Endodermal cell (in vitro differentiated cells): ENCODE data around the gene MYO1B. TPM values are rescaled to one million over a fixed set of nuclear protein-coding genes. Genes with fewer than 3 reads are reported as not detected.

ENCODE experiments used
- DNase-seq: peaks from one replicate; pipeline ENCODE4 v3.0.0-alpha.2; 2017
- H3K27ac ChIP-seq: 2 replicates; pipeline ENCODE4 v1.5.1; 2013; ENCODE audit warnings: mild to moderate bottlenecking, low read depth, low read length, moderate library complexity
- H3K27me3 ChIP-seq: 2 replicates; pipeline ENCODE4 v1.6.1; 2013; ENCODE audit warnings: mild to moderate bottlenecking, low read length, moderate library complexity; ENCODE audit not compliant: insufficient read depth, control insufficient read depth, poor library complexity, severe bottlenecking
- H3K36me3 ChIP-seq: 2 replicates; pipeline ENCODE4 v1.7.0; 2013; ENCODE audit warnings: mild to moderate bottlenecking, low read length, moderate library complexity; ENCODE audit not compliant: control insufficient read depth, insufficient read depth
- H3K4me1 ChIP-seq: one replicate; pipeline ENCODE4 v1.7.0; 2013; ENCODE audit warnings: low read length; ENCODE audit not compliant: control insufficient read depth, insufficient read depth
- H3K4me3 ChIP-seq: 2 replicates; pipeline ENCODE4 v1.5.1; 2013; ENCODE audit warnings: mild to moderate bottlenecking, low read length, moderate library complexity
- H3K9ac ChIP-seq: 2 replicates; pipeline ENCODE4 v1.6.1; 2013; ENCODE audit warnings: mild to moderate bottlenecking, low read length, moderate library complexity; ENCODE audit not compliant: poor library complexity, severe bottlenecking; ENCODE audit errors: extremely low read depth
- H3K9me3 ChIP-seq: 2 replicates; pipeline ENCODE4 v1.6.1; 2013; ENCODE audit warnings: mild to moderate bottlenecking, low read length, moderate library complexity; ENCODE audit not compliant: control insufficient read depth
- H3K27ac Mint-ChIP-seq: 2 replicates; pipeline ENCODE4 v1.8.0; 2020; ENCODE audit warnings: mixed read lengths
- H3K27me3 Mint-ChIP-seq: 2 replicates; pipeline ENCODE4 v1.8.0; 2021; ENCODE audit warnings: mild to moderate bottlenecking, mixed read lengths; ENCODE audit not compliant: insufficient read depth
- H3K36me3 Mint-ChIP-seq: 2 replicates; pipeline ENCODE4 v1.8.0; 2020; ENCODE audit warnings: low read depth, mixed read lengths
- H3K4me1 Mint-ChIP-seq: 2 replicates; pipeline ENCODE4 v1.8.0; 2020; ENCODE audit warnings: mixed read lengths
- H3K4me3 Mint-ChIP-seq: 2 replicates; pipeline ENCODE4 v1.8.0; 2020; ENCODE audit warnings: mild to moderate bottlenecking, moderate library complexity, mixed read lengths
- H3K9me3 Mint-ChIP-seq: 2 replicates; pipeline ENCODE4 v1.8.0; 2020; ENCODE audit warnings: mild to moderate bottlenecking, mixed read lengths
- CTCF ChIP-seq: fragments of 200-600 bp; sonication (generic); conservative IDR thresholded peaks from 2 replicates; pipeline ENCODE4 v1.5.0; 2021; ENCODE audit warnings: antibody characterized with exemption, mild to moderate bottlenecking
- WGBS, 2 experiments: methylation state at CpG; one replicate each; pipeline versions ENCODE4 v1.1.5 to v1.1.7; 2013; ENCODE audit warnings: missing lambda C conversion rate in 2 of 2, mixed read lengths in 1 of 2; ENCODE audit not compliant: insufficient coverage in 1 of 2, insufficient read length in 1 of 2; 5-methylcytosine and 5-hydroxymethylcytosine counted together
- total RNA-seq, 2 donors: library from RNA; stranded (reverse); fragmentation: NEBNext Ultra II Directional in 1 of 2; extraction: Animal tissue kit (Norgen Biotek cat#: 25700) in 1 of 2; gene quantifications; 2 replicates in 1 of 2; 3 replicates in 1 of 2; pipeline ENCODE4 v1.2.1, GENCODE V29; 2021

The MYO1B gene
- total RNA-seq, 2 donors from 2014 or later = 145 to 154 TPM

GRCh38 chr2:191199929-191200512 is 45.2 kb upstream of the MYO1B start:
- Mint-ChIP-seq H3K27me3 (peaks cover 2% of the 10 kb centered on the region), H3K36me3 (no peaks in the 10 kb centered on the region), H3K9me3 (no peaks in the 10 kb centered on the region), H3K27ac (no peak overlapping the region), H3K4me3 (no peak overlapping the region), H3K4me1 (peaks cover 2% of the 10 kb centered on the region)
- Histone ChIP-seq H3K36me3 (no peaks in the 10 kb centered on the region), H3K9ac (no peak overlapping the region), H3K4me3 (no peak overlapping the region), H3K27me3 (no peaks in the 10 kb centered on the region), H3K27ac (no peak overlapping the region), H3K9me3 (no peaks in the 10 kb centered on the region), H3K4me1 (no peaks in the 10 kb centered on the region)
- WGBS, 2 experiments = 89 to 93% methylated on average over 4 to 6 of the region's 6 CpGs
- no peak for TF ChIP-seq CTCF
- DNase-seq = no peak

GRCh38 chr2:191200910-191201309 is 44.3 kb upstream of the MYO1B start:
- H3K4me1 ChIP-seq = no peaks in the 10 kb centered on the region
- H3K9me3 ChIP-seq = no peaks in the 10 kb centered on the region
- Mint-ChIP-seq H3K9me3 (no peaks in the 10 kb centered on the region), H3K27ac (no peak overlapping the region), H3K27me3 (peaks cover 2% of the 10 kb centered on the region), H3K4me1 (peaks cover 2% of the 10 kb centered on the region), H3K4me3 (no peak overlapping the region), H3K36me3 (no peaks in the 10 kb centered on the region)
- no peak for TF ChIP-seq CTCF
- no peak overlapping the region for H3K9ac ChIP-seq
- 89 to 100% methylated on average over 1 of the region's 1 CpG for WGBS, 2 experiments
- no peak for DNase-seq
- no peaks in the 10 kb centered on the region for H3K27me3 ChIP-seq
- H3K27ac ChIP-seq = no peak overlapping the region
- no peak overlapping the region for H3K4me3 ChIP-seq
- no peaks in the 10 kb centered on the region for H3K36me3 ChIP-seq

- H3K36me3 ChIP-seq = no peaks in the 10 kb centered on the region
- no peak for TF ChIP-seq CTCF
- H3K27ac Mint-ChIP-seq = no peak overlapping the region
- WGBS, 2 experiments = 90 to 100% methylated on average over 1 to 2 of the region's 2 CpGs
- H3K9me3 ChIP-seq = no peaks in the 10 kb centered on the region
- no peaks in the 10 kb centered on the region for H3K4me1 ChIP-seq
- no peak overlapping the region for H3K4me3 Mint-ChIP-seq
- no peaks in the 10 kb centered on the region for H3K9me3 Mint-ChIP-seq
- H3K27ac ChIP-seq = no peak overlapping the region
- no peak overlapping the region for H3K4me3 ChIP-seq
- H3K4me1 Mint-ChIP-seq = peaks cover 7% of the 10 kb centered on the region
- H3K9ac ChIP-seq = no peak overlapping the region
- H3K27me3 Mint-ChIP-seq = peaks cover 2% of the 10 kb centered on the region
- H3K36me3 Mint-ChIP-seq = no peaks in the 10 kb centered on the region
- H3K27me3 ChIP-seq = no peaks in the 10 kb centered on the region
- no peak for DNase-seq
Observed at GRCh38 chr2:191202209-191202721, 42.9 kb upstream of the MYO1B start.
